CD4-positive, alpha-beta T cell (primary cell): ENCODE measurements around the gene RBM20. TPM values are rescaled to one million over a fixed set of nuclear protein-coding genes. Genes with fewer than 3 reads are reported as not detected.
"Not testable (repeated sequence)": the region's sequence is repeated elsewhere in the genome, so short reads cannot be mapped to it uniquely, and the experiment has no call there.

Experiments used
- ATAC-seq: fragments of 200-7000 bp; cut with Tn5 transposase; one replicate; pipeline ENCODE4 v1.10.0; 2022; ENCODE audit warnings: mild to moderate bottlenecking; ENCODE audit not compliant: poor library complexity
- CTCF ChIA-PET: fragments of 350-600 bp; sonication (Branson Sonifier 250); formaldehyde crosslinking; loops from one replicate; lab custom pipeline; 2021; ENCODE audit warnings: antibody characterized with exemption, inconsistent platforms; lab: Charles Lee
- POLR2A ChIA-PET: fragments of 350-600 bp; sonication (Branson Sonifier 250); formaldehyde crosslinking; loops from one replicate; lab custom pipeline; 2021; ENCODE audit warnings: antibody characterized with exemption, inconsistent platforms; lab: Charles Lee
- DNase-seq, 14 experiments: peaks; one replicate each; pipeline ENCODE4 v3.0.0-alpha.2; 2013 to 2020; ENCODE audit warnings: mixed read lengths in 2 of 14
- H3K27ac ChIP-seq, 2 donors: one replicate each; pipeline versions ENCODE4 v1.5.1 to v1.7.0; 2013; ENCODE audit warnings: low read length in 2 of 2, low read depth in 1 of 2, mild to moderate bottlenecking in 1 of 2
- H3K27me3 ChIP-seq, 2 experiments: 1 replicate in 1 of 2; 2 replicates in 1 of 2; pipeline versions ENCODE4 v1.6.1 to v1.7.0; 2013; ENCODE audit warnings: low read length in 2 of 2, control low read depth in 1 of 2, mild to moderate bottlenecking in 1 of 2, moderate library complexity in 1 of 2; ENCODE audit not compliant: insufficient read depth in 2 of 2, control insufficient read depth in 1 of 2
- H3K36me3 ChIP-seq: one replicate; pipeline ENCODE4 v1.6.1; 2013; ENCODE audit warnings: low read length, control low read depth; ENCODE audit not compliant: insufficient read depth
- H3K4me1 ChIP-seq: one replicate; pipeline ENCODE4 v1.6.1; 2013; ENCODE audit warnings: low read length, control low read depth; ENCODE audit not compliant: insufficient read depth
- H3K4me3 ChIP-seq: one replicate; pipeline ENCODE4 v1.5.1; 2013; ENCODE audit warnings: mild to moderate bottlenecking, low read length, moderate library complexity
- H3K9me3 ChIP-seq, 2 experiments: 1 replicate in 1 of 2; 2 replicates in 1 of 2; pipeline versions ENCODE4 v1.6.1 to v1.7.0; 2013; ENCODE audit warnings: low read length in 2 of 2, mild to moderate bottlenecking in 2 of 2, control low read depth in 1 of 2, moderate library complexity in 1 of 2; ENCODE audit not compliant: control insufficient read depth in 1 of 2, insufficient read depth in 1 of 2
- H3K27ac Mint-ChIP-seq: one replicate; pipeline ENCODE4 v1.8.0; 2020; ENCODE audit warnings: mixed read lengths
- H3K27me3 Mint-ChIP-seq: one replicate; pipeline ENCODE4 v1.8.0; 2021; ENCODE audit warnings: mixed read lengths
- H3K36me3 Mint-ChIP-seq: one replicate; pipeline ENCODE4 v1.8.0; 2021; ENCODE audit warnings: low read depth, mixed read lengths
- H3K4me1 Mint-ChIP-seq: one replicate; pipeline ENCODE4 v1.8.0; 2021; ENCODE audit warnings: low read depth, mixed read lengths
- H3K4me3 Mint-ChIP-seq: one replicate; pipeline ENCODE4 v1.8.0; 2020; ENCODE audit warnings: mild to moderate bottlenecking, mixed read lengths
- H3K9me3 Mint-ChIP-seq: one replicate; pipeline ENCODE4 v1.8.0; 2020; ENCODE audit warnings: mixed read lengths
- intact Hi-C, 2 experiments: fragments of 100-400 bp; cut with DNase I in 1 of 2; cut with micrococcal nuclease in 1 of 2; formaldehyde crosslinking; loops; one replicate each; pipeline versions ENCODE4 v1.15.1 to v1.9.0; 2023 to 2025; cut with DNase I, micrococcal nuclease
- total RNA-seq, 174 experiments: library from RNA in 2 of 174; stranded (reverse) in 2 of 174; gene quantifications; one replicate each; pipeline ENCODE4 v1.2.3 and lab custom pipeline; 2021 to 2026
- TF ChIP-seq, protein P1 (sequence below): fragments of 200-600 bp; IDR thresholded peaks from one replicate; pipeline ENCODE4 v1.8.0; 2022; ENCODE audit warnings: antibody characterized with exemption, mild to moderate bottlenecking

Gene RBM20
- total RNA-seq, 2 experiments from 2014 or later, result 0.91 to 1.1 TPM

DNA sequence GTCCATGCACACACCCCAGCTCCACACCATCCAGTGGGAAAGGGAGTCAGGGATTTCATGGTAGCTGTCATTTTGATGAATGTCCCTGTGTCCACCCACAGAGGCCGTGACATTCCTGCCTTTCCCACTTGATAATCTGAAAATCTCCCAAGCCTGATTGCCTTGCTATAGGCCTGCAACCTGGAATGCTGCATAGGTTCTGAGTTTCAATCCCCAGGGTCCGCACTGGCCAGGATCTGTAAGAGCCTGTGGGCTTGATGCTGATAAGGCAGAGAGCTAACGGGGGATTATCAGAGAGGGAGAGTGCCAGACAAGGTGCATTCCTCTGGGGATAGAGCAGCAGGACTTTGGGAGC lies 57.5 kb downstream of the RBM20 start:
- ATAC-seq (no peak), DNase-seq (no peak)
- ChIA-PET CTCF (interaction anchor here (1.2 kb wide), 1 partner anchor 30 kb away, joined by 3 read pairs; no protein-coding TSS in a partner anchor), POLR2A (no interaction called here)
- H3K9me3 ChIP-seq, result peaks cover 0 to 3% of the 10 kb centered on the region in 2 experiments
- Mint-ChIP-seq H3K36me3 (no peaks in the 10 kb centered on the region), H3K9me3 (no peaks in the 10 kb centered on the region), H3K27me3 (no peaks in the 10 kb centered on the region), H3K4me1 (no peaks in the 10 kb centered on the region), H3K4me3 (no peak overlapping the region), H3K27ac (no peak overlapping the region)
- H3K4me1 ChIP-seq, result no peaks in the 10 kb centered on the region
- no peak overlapping the region for H3K27ac ChIP-seq
- TF ChIP-seq, protein P1, sequence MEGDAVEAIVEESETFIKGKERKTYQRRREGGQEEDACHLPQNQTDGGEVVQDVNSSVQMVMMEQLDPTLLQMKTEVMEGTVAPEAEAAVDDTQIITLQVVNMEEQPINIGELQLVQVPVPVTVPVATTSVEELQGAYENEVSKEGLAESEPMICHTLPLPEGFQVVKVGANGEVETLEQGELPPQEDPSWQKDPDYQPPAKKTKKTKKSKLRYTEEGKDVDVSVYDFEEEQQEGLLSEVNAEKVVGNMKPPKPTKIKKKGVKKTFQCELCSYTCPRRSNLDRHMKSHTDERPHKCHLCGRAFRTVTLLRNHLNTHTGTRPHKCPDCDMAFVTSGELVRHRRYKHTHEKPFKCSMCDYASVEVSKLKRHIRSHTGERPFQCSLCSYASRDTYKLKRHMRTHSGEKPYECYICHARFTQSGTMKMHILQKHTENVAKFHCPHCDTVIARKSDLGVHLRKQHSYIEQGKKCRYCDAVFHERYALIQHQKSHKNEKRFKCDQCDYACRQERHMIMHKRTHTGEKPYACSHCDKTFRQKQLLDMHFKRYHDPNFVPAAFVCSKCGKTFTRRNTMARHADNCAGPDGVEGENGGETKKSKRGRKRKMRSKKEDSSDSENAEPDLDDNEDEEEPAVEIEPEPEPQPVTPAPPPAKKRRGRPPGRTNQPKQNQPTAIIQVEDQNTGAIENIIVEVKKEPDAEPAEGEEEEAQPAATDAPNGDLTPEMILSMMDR, result no peak
- H3K27me3 ChIP-seq, result no peaks in the 10 kb centered on the region
- H3K4me3 ChIP-seq, result no peak overlapping the region
- no peaks in the 10 kb centered on the region for H3K36me3 ChIP-seq
- intact Hi-C loops, result no loop called here

DNA sequence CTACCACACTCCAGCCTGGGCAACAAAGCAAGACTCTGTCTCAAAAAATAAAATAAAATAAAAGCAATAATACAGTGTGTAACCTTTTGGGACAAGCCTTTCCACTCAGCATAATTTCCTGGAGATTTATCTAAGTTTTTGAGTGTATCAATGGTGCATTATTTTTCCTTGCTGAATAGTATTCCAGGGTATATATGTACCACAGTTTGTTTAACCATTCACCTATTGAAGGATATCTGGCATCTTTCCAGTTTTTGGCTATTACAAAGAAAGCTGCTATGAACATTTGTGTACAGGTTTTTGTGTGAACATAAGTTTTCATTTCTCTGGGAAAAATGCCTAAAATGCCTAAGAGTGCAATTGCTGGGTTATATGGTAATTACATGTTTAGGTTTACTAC lies 59.9 kb downstream of the RBM20 start:
- Histone ChIP-seq H3K27me3 (no peaks in the 10 kb centered on the region), H3K9me3 (peaks cover 0 to 3% of the 10 kb centered on the region in 2 experiments), H3K4me1 (no peaks in the 10 kb centered on the region), H3K27ac (no peak overlapping the region), H3K4me3 (no peak overlapping the region), H3K36me3 (no peaks in the 10 kb centered on the region)
- ATAC-seq (no peak), DNase-seq (no peak)
- POLR2A ChIA-PET, result no interaction called here
- H3K27ac Mint-ChIP-seq, result no peak overlapping the region
- CTCF ChIA-PET, result no interaction called here
- H3K9me3 Mint-ChIP-seq, result no peaks in the 10 kb centered on the region
- H3K4me1 Mint-ChIP-seq, result no peaks in the 10 kb centered on the region
- no peak overlapping the region for H3K4me3 Mint-ChIP-seq
- no peaks in the 10 kb centered on the region for H3K27me3 Mint-ChIP-seq
- no peaks in the 10 kb centered on the region for H3K36me3 Mint-ChIP-seq
- TF ChIP-seq, protein P1, result no peak
- intact Hi-C loops, result no loop called here

DNA sequence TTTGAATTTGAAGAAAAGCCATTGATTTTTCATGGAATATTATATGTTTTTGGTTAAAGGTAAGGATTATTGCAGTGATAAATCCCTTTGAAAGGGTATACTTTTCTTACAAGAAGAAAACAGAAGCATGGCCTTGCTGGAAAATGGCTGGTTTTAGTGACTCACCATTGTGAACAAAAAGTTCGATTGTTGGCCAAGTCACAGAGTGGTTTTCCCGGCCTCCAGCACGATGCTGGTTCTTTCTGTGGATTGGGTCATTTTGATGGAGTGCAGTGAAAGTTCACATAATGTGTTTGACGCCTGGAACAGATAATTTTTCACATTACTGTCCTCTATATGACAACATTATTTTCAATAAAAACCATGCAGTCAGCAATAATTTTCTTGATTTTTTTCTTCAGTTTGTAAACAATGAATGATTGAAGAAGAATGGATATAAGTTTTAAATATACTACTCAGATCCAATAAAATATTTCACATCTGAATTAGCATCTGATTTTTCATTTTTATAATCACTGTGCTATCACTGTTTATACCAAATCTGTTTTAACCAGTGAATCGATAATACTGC lies 60.9 kb downstream of the RBM20 start:
- no peak overlapping the region for H3K27ac Mint-ChIP-seq
- no peak overlapping the region for H3K27ac ChIP-seq
- POLR2A ChIA-PET, result no interaction called here

DNA sequence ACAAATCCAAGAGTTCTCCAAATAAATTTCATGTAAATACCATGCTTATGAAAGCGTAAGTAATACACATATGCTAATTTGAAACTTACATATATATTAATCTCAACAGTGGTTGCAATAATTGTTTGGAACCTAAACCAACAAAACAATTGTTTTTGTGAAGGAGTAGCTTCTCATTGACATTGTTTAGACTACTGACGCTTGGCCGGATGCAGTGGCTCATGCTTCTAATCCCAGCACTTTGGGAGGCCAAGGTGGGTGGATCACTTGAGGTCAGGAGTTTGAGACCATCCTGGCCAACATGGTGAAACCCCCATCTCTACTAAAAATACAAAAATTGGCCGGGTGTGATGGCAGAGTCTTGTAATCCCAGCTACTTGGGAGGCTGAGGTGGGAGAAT lies 61.5 kb downstream of the RBM20 start:
- H3K27ac Mint-ChIP-seq, ATAC-seq, H3K4me1 ChIP-seq, H3K4me3 ChIP-seq, POLR2A ChIA-PET, H3K9me3 ChIP-seq, H3K27me3 Mint-ChIP-seq, H3K4me3 Mint-ChIP-seq, H3K36me3 ChIP-seq, CTCF ChIA-PET, H3K27me3 ChIP-seq, H3K36me3 Mint-ChIP-seq, H3K9me3 Mint-ChIP-seq, H3K4me1 Mint-ChIP-seq, H3K27ac ChIP-seq, DNase-seq, intact Hi-C loops: not testable (repeated sequence)

More for the DNA sequence above, 60.9 kb downstream of the RBM20 start:
- Mint-ChIP-seq H3K9me3 (no peaks in the 10 kb centered on the region), H3K4me1 (no peaks in the 10 kb centered on the region), H3K4me3 (no peak overlapping the region), H3K27me3 (no peaks in the 10 kb centered on the region), H3K36me3 (no peaks in the 10 kb centered on the region)
- intact Hi-C loops, result no loop called here
- H3K4me3 ChIP-seq, result no peak overlapping the region
- CTCF ChIA-PET, result no interaction called here
- TF ChIP-seq, protein P1, result no peak
- DNase-seq (no peak), ATAC-seq (no peak)
- H3K4me1 ChIP-seq, result no peaks in the 10 kb centered on the region
- H3K27me3 ChIP-seq, result no peaks in the 10 kb centered on the region
- H3K9me3 ChIP-seq, result peaks cover 0 to 3% of the 10 kb centered on the region in 2 experiments
- H3K36me3 ChIP-seq, result no peaks in the 10 kb centered on the region
